CD4-positive, alpha-beta T cell treated with Interleukin-6 at 100 ng/mL for 8 hours (primary cell): ENCODE data around the gene CPA4.
"Not testable (repeated sequence)": the region's sequence is repeated elsewhere in the genome, so short reads cannot be mapped to it uniquely, and the experiment has no call there.

ENCODE experiments used
- DNase-seq: peaks from one replicate; pipeline ENCODE4 v3.0.0-alpha.2; 2020; ENCODE audit warnings: mixed read lengths, low spot score

The CPA4 gene

DNA sequence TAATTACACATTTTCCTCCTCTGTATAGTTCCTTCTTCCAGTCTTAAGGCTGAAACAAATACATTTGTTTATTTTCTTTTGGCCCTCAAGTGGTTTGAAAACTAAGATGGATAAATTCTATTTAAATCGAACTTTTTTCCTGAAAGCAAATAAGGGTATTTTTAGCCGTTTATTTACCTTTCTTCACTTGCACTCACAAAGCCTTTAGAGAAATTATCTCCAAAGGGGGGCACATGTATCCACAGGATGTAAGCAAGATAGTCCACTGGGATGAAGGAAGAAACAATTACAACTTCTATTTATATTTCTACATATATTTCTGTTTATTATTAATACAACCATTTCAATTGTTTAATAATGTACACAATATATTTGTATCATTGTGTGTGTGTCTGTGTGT is 10.2 kb downstream of the CPA4 start:
- no peak for DNase-seq

DNA sequence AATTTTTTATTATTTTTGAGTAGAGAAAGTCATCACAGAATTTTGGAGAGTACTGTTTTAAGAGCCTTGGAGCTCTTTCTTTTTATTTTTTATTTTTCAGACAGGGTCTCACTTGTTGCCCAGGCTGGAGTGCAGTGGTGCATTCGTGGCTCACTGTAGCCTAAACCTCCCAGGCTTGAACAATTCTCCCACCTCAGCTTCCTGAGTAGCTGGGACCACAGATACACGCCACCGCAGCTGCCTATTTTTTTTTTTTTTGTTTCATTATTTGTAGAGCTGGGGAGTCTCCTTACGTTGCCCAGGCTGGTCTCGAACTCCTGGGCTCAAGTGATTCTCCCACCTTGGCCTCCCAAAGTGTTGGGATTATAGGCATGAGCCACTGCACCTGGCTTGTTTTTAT is 10.6 kb downstream of the CPA4 start:
- no peak for DNase-seq

DNA sequence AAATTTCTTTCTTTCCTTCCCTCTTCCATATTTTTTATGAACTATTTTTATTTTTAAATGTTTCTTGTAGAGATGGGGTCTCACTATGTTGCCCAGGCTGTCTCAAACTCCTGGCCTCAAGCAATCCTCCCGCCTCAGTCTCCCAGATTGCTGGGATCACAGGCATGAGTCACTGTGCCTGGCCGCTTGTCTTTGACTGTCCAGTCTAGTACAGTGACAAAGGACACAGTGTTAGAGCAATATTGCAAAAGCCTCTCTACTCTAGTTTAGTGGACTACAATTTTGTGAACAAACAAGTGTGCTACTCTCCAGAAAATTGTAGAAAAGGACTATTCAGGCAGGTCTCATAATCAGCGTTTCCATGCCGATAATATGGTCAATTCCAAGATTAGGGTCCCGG is 11.0 kb downstream of the CPA4 start:
- no peak for DNase-seq

GRCh38 chr7:130304878-130305277 is 11.9 kb downstream of the CPA4 start:
- DNase-seq = no peak

DNA sequence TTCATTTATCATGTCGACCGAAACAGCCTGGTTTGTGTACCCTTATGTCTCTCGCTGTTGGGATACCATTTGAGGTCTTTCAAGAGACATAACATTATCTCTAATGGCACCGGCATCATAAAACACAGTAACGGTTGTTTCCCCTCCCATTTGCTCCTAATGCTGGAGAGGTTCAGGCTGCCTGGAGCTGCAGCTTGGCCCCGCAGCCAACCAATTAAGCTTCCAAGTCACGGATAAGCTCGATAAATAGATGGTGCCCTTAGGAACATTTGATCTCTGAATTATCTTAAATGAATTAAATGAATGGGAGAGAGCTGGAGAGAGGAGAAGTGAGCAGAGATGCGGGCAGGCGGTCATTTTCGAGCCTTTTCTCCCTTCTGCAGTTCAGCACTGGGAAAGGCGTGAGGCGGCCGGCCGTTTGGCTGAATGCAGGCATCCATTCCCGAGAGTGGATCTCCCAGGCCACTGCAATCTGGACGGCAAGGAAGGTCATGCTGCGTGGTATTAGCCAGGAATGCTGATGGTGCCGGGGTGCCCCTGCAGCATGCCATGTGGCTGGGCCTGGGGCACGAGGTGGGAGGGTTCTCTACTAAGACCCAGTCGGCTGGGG is 12.6 kb downstream of the CPA4 start:
- DNase-seq = no peak

- DNase-seq = no peak
Observed at GRCh38 chr7:130309986-130310385, 17.0 kb downstream of the CPA4 start.

DNA sequence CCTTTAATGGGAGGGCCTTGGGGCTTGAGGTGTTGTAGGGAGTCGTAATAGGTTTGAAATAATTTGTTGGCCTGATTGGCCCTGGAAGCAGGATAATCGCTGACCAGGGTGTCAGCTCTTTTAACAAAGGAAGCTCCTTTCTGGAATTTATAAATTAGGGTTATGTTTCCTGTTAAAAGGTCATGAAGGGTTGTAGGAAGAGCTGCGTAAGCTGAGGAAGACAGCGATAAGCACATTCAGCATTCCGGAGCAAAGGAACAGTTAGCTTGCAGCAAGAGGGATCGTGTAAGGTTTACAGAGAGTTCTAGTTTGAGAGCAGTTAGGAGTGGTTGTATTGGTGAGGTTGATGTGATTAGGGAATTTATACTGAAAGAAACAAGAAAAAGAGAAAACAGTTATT is 21.3 kb downstream of the CPA4 start:
- no peak for DNase-seq

DNA sequence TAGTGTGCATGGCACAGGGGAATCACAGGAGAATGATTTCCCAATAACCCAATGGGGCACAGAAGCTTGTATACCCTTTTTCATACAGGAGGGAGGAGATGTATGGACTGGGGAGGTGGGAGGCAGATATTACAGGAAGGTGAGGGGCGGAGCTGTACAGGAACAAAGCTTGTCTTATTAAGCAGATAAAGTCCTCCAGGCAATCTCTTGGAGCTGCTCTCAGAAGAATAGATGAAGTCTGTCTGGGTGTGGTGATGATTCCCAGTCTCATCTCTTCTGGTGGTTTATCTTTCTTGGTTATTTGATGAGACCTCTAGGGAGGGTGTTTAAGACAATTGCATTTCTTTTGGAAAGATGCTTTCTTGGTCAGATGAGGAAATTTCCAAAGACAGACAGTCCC is 26.6 kb downstream of the CPA4 start:
- DNase-seq = no peak

DNA sequence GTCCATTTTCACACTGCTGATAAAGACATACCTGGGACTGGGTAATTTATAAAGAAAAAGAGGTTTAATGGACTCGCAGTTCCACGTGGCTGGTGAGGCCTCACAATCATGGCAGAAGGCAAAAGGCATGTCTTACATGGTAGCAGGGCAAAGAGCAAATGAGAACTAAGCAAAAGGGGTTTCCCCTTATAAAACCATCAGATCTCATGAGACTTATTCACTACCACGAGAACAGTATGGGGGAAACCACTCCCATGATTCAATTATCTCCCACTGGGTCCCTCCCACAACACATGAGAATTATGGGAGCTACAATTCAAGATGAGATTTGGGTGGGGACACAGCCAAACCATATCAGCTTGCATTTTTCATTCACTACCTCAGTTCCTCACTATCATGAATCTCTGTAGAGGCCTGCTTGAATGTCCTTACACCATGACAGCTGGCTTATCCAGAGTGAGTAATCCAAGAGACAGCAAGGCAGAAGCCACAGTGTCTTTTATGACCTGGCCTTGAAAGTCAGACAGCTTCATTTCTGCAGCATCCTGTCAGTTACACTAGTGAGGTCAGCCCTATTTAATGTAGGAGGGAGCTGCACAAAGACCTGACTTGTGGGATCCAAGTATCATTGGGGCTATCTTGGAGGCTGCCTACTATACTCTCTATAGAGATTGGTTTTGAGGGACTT is 28.7 kb downstream of the CPA4 start:
- not testable (repeated sequence) for DNase-seq

DNA sequence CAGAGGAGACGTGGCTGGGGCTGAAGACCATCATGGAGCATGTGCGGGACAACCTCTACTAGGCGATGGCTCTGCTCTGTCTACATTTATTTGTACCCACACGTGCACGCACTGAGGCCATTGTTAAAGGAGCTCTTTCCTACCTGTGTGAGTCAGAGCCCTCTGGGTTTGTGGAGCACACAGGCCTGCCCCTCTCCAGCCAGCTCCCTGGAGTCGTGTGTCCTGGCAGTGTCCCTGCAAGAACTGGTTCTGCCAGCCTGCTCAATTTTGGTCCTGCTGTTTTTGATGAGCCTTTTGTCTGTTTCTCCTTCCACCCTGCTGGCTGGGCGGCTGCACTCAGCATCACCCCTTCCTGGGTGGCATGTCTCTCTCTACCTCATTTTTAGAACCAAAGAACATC is 29.7 kb downstream of the CPA4 start:
- DNase-seq = no peak

- no peak for DNase-seq
Observed at GRCh38 chr7:130324306-130324943, 31.5 kb downstream of the CPA4 start.

- no peak for DNase-seq
Observed at GRCh38 chr7:130329681-130330080, 36.7 kb downstream of the CPA4 start.

GRCh38 chr7:130332259-130333053 is 39.5 kb downstream of the CPA4 start:
- DNase-seq = no peak

DNA sequence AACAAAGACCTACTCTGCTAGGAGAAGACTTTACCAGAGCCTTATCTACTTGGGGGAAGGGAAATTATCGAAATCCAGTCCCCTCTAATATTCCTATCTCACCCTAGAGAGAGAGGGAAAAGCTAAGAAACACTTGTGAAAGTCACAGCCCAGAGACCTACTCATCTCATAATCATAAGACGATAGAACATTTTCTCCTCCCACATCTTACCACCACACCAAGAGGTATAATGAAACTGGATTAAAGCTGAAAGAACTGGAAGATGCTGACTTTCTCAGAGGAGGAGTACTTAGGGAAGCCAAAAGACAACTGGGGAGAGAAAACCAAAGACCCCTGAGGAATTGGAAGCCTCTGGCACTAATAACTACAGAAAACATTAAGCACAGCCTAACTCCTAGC is 40.9 kb downstream of the CPA4 start:
- DNase-seq = no peak

DNA sequence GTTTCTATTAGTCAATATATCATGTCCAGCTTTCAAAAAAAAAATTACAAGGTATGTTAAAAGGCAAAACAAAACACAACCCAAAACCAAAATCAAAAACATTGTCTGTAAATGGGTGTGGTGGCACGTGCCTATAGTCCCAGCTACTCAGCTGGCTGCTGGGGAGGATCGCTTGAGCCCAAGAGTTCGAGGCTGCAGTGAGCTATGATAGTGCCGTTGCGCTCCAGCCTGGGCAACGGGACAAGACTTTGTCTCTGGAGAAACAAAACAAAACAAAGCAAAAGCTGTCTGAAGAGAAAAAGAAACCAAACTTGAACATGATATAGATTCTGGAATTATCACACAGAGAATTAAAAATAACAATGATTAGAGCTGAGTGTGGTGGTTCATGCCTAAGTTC is 41.3 kb downstream of the CPA4 start:
- DNase-seq = no peak

DNA sequence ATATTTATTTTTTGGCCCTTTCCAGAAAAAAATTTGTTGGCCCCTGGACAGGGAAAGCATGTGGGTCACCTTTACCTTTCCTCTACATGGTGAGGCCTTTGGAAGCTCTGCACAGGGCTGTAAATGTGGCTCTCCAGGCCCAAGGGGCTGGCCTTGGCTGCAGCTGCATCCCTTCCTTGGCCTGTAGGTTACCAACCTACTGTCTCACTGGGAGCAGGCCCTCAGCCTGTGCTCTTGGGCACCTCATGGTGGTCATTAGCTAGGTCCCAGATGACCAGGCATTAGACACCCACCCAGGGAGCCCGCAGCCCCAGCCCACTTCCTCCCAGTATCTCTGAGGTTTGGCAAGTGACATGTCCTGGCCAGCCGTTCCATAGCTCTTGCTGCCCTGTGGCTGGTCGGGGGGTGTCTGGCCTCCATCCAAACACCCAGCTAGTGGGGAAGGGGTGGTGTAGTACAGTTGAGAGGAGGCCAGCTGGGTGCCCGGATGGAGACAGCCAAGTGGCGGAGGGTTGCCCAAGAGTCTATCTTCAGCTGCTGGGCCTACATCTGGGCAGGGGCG is 44.5 kb downstream of the CPA4 start:
- no peak for DNase-seq

- no peak for DNase-seq
Observed at GRCh38 chr7:130338233-130338632, 45.3 kb downstream of the CPA4 start.

DNA sequence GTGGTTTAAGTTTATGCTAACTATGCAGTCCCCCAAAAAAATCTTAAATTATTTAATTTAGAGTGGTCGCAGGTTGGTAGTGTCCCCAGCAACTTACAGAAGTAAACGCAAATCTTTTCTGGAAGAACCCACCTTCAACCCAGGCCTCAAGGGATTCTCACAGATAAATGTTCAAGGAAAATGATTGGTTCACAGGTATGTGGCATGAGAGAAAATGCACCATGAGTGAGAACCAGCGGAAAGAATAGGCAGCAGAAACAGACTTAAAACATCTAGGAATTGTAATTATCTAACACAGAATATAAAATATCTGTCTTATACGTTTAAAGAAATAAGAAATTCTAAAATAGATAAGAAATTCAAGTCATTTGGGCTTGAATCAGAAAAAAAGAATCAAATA is 48.9 kb downstream of the CPA4 start:
- DNase-seq = no peak

DNA sequence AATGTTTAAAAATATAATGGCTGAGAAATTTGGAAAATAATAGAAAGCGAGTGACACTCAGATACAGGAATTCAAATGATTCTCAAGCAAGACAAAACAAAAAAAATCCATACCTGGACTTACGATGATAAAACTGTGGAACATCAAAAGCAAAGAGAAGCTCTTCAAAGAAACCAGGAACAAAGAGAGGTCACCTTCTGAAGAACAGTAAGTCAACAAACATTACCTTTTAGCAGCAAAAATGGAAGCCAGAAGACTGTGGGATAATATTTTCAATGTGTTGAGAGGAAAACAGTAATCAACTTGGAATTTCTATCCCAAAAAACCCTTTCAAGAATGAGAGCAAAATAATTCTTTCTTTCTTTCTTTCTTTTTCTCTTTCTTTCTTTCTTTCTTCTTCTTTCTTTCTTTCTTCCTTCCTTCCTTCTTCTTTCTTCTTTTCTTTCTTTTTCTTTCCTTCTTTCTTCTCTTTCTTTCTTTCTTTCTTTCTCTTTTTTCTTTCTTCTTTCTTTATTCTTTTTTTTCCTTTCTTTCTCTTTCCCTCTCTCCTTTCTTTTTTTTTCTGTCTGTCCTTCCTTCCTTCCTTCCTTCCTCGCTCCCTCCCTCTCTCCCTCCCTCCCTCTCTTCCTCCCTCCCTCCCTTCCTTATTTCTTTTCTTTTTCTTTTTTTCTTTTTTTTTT is 49.9 kb downstream of the CPA4 start:
- no peak for DNase-seq

DNA sequence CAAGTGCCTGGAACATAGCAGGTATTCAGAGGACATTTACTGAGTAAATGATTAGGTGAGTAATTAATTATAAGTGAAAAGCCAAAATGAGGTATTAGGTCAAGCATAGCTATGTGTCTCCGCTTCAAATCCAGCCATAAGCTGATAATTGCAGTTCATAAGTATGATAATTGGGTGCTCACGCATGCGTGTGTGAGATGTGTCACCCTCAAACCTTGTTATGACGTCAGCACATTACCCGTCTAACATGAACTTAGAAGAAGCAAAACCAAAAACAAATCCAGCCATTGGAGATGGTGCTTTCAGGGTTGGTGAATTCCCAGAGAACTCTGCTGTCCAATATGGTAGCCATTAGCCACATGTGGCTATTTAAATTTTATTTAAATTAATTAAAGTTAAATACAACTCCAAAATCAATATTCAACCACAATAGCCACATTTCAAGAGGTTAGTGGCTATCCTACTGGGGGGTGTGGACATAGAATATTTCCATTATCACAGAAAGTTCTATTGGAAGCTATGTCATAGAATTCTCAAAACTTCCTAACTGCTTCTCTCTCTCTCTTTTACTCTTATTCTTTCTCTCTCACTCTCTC is 51.4 kb downstream of the CPA4 start, which contains the start of gene CPA5:
TSS of gene CPA5 (plus strand) at position 546 of the 596 bp plus-strand sequence. CDS start 1,670 bp downstream, outside the sequence.
- no peak for DNase-seq

GRCh38 chr7:130345136-130345535 is 52.2 kb downstream of the CPA4 start:
- DNase-seq = no peak
